Suprapubic skin (tissue), 4 donors: ENCODE data around the gene CCDC92B. TPM values are rescaled to one million over a fixed set of nuclear protein-coding genes. Genes with fewer than 3 reads are reported as not detected.

ENCODE experiments used
- DNase-seq, 2 donors: peaks; one replicate each; pipeline ENCODE4 v3.0.0-alpha.2; 2019; ENCODE audit warnings: low spot score in 2 of 2
- H3K27ac ChIP-seq: fragments of 200-600 bp; sonication (generic); one replicate; pipeline ENCODE4 v1.5.1; 2019
- H3K27me3 ChIP-seq: fragments of 200-600 bp; sonication (generic); one replicate; pipeline ENCODE4 v1.5.1; 2019
- H3K36me3 ChIP-seq: fragments of 200-600 bp; sonication (generic); one replicate; pipeline ENCODE4 v1.5.1; 2019
- H3K4me1 ChIP-seq: fragments of 200-600 bp; sonication (generic); one replicate; pipeline ENCODE4 v1.5.1; 2019
- H3K4me3 ChIP-seq: fragments of 200-600 bp; sonication (generic); one replicate; pipeline ENCODE4 v1.5.1; 2019; ENCODE audit warnings: mild to moderate bottlenecking
- H3K9me3 ChIP-seq: fragments of 200-600 bp; sonication (generic); one replicate; pipeline ENCODE4 v1.5.1; 2019
- CTCF ChIP-seq, 2 donors: fragments of 200-600 bp in 1 of 2; fragments of 450-650 bp in 1 of 2; sonication (generic) in 1 of 2; IDR thresholded peaks; one replicate each; pipeline ENCODE4 v1.5.1; 2016 to 2019; ENCODE audit warnings: antibody characterized with exemption in 2 of 2, mild to moderate bottlenecking in 1 of 2, moderate library complexity in 1 of 2
- EP300 ChIP-seq: sonication (generic); formaldehyde crosslinking; IDR thresholded peaks from one replicate; pipeline ENCODE4 v1.6.1; 2017; ENCODE audit warnings: antibody characterized with exemption
- POLR2A ChIP-seq, 2 donors: fragments of 450-650 bp; IDR thresholded peaks; one replicate each; pipeline ENCODE4 v1.6.1; 2017; ENCODE audit warnings: antibody characterized with exemption in 2 of 2, mild to moderate bottlenecking in 2 of 2, moderate library complexity in 2 of 2
- POLR2AphosphoS5 ChIP-seq, 3 donors: sonication (generic); formaldehyde crosslinking; IDR thresholded peaks; one replicate each; pipeline ENCODE4 v1.6.1; 2017; ENCODE audit warnings: antibody characterized with exemption in 3 of 3
- WGBS: methylation state at CpG from one replicate; pipeline ENCODE4 v1.1.5; 2018; 5-methylcytosine and 5-hydroxymethylcytosine counted together
- total RNA-seq, 4 donors: library from RNA; depleted of rRNA; stranded (reverse); fragments of >200 nt; gene quantifications; one replicate each; pipeline ENCODE4 v1.1.0, GENCODE V29; 2016

Gene CCDC92B
- total RNA-seq, 4 donors from 2014 or later: 0.42 to 1.6 (median 0.84) TPM

- Histone ChIP-seq H3K27ac (peak within 1 kb of the TSS; percentile 89), H3K4me3 (peak within 1 kb of the TSS; percentile 72), H3K27me3 (no peaks in the 10 kb centered on the region), H3K36me3 (no peaks in the 10 kb centered on the region), H3K9me3 (no peaks in the 10 kb centered on the region), H3K4me1 (peaks cover 53% of the 10 kb centered on the region)
- TF ChIP-seq POLR2A (IDR thresholded peaks at IDR 0.05): peak; percentile 75 to 82
- no peak for TF ChIP-seq CTCF (IDR thresholded peaks at IDR 0.05)
- TF ChIP-seq POLR2AphosphoS5 (IDR thresholded peaks at IDR 0.05): peak; percentile 75 to 99 (median 98)
- TF ChIP-seq EP300: no peak
- peak; percentile 96 to 97 for DNase-seq
- 1% methylated on average over 25 of the region's 76 CpGs for WGBS
Observed at GRCh38 chr17:2711608-2712299, 37.7 kb downstream of the CCDC92B start, which contains the start of gene CLUH. Gene CLUH, minus strand, starts transcription at chr17:2711764. Its CDS starts 103 bp downstream, at chr17:2711661.

- peak; percentile 69 to 76 for DNase-seq
- H3K4me1 ChIP-seq: peaks cover 61% of the 10 kb centered on the region
- H3K9me3 ChIP-seq: no peaks in the 10 kb centered on the region
- TF ChIP-seq POLR2A (IDR thresholded peaks at IDR 0.05): no peak
- TF ChIP-seq EP300: no peak
- TF ChIP-seq CTCF (IDR thresholded peaks at IDR 0.05): no peak
- TF ChIP-seq POLR2AphosphoS5 (IDR thresholded peaks at IDR 0.05): no peak
- H3K4me3 ChIP-seq: peak overlapping the region; percentile 72
- 0% methylated on average over 4 of the region's 82 CpGs for WGBS
- no peaks in the 10 kb centered on the region for H3K27me3 ChIP-seq
- no peaks in the 10 kb centered on the region for H3K36me3 ChIP-seq
- H3K27ac ChIP-seq: peak overlapping the region; percentile 89
Observed at GRCh38 chr17:2710803-2711607, 38.4 kb downstream of the CCDC92B start.

GRCh38 chr17:2710071-2710802 is 39.2 kb downstream of the CCDC92B start:
- Histone ChIP-seq H3K36me3 (no peaks in the 10 kb centered on the region), H3K4me3 (peak overlapping the region; percentile 72), H3K27ac (peak overlapping the region; percentile 89), H3K9me3 (no peaks in the 10 kb centered on the region), H3K27me3 (no peaks in the 10 kb centered on the region), H3K4me1 (peaks cover 67% of the 10 kb centered on the region)
- 24% methylated on average over 14 of the region's 16 CpGs for WGBS
- peak in 1 of 2 donors; percentile 68 for DNase-seq
- no peak for TF ChIP-seq POLR2AphosphoS5 (IDR thresholded peaks at IDR 0.05)
- TF ChIP-seq POLR2A (IDR thresholded peaks at IDR 0.05): no peak
- TF ChIP-seq EP300: no peak
- TF ChIP-seq CTCF (IDR thresholded peaks at IDR 0.05): no peak

- WGBS: 44% methylated on average over 8 of the region's 10 CpGs
- DNase-seq: peak; percentile 71 to 84
- Histone ChIP-seq H3K4me1 (peaks cover 70% of the 10 kb centered on the region), H3K27me3 (no peaks in the 10 kb centered on the region), H3K27ac (peak overlapping the region; percentile 89), H3K4me3 (peak overlapping the region; percentile 72), H3K36me3 (peaks cover 2% of the 10 kb centered on the region), H3K9me3 (no peaks in the 10 kb centered on the region)
- TF ChIP-seq EP300 (no peak), POLR2A (IDR thresholded peaks at IDR 0.05) (no peak), POLR2AphosphoS5 (IDR thresholded peaks at IDR 0.05) (no peak), CTCF (IDR thresholded peaks at IDR 0.05) (no peak)
Observed at GRCh38 chr17:2709183-2709661, 40.2 kb downstream of the CCDC92B start.
